GM21528 (cell line): ENCODE results near the gene SPTB.
A peak's percentile ranks its signal among the peaks of the same experiment; 100 is the strongest.
"Not testable (repeated sequence)": the region's sequence is repeated elsewhere in the genome, so short reads cannot be mapped to it uniquely, and the experiment has no call there.

Experiments
- ATAC-seq: cut with Tn5 transposase; IDR thresholded peaks from one replicate; pipeline ENCODE4 v1.9.1; 2021; ENCODE audit warnings: mild to moderate bottlenecking, moderate library complexity; ENCODE audit not compliant: unreplicated experiment, low FRiP score

Gene SPTB

DNA sequence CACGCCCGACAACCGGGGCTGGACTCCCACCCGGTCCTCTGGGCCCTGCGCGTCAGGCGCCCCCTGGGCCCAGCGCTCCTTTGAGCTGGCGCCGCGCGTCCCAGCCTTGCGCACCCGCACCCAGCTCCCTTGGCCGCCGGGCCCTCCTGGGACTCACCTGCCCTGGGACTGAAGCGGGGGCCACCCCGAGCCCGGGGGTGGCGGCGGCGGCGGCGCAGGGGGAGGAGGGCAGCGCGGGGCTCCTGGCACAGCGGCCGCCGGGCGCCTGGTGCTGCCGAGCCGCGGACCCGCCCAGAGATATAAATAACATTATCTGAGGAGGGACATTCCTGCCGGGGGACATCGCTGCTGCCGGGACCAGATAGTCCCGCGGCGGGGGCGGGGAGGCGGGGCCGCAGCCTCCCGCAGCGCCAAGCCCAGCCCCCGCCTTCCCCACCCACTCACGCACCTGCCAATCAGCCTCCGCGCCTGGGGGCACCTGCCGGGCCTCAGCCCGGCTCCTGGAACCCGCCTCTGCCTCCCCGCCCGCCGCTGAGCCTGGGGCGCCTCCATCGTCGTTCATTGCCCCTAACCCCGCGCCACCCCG, at the start of gene SPTB:
Gene SPTB (minus strand): TSS at position 273 of the 586 bp plus-strand sequence. CDS start 56,813 bp downstream, outside the sequence.
- peak; percentile 51 for ATAC-seq

DNA sequence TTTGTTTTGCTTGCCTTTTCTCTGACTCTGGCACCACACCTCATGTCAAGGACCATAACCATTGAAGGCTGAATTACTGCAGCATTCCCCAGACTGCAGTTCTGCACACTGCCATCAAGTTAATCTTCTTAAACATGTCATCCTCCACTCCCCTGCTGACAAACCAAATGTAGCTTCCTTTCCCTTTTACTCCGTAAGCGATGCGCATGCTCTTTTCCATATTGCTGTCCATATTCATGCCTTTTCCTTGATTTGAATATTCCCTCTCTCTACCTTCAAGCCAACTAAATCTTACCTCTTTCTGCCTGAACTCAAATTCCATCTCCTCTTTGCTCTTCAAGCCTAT, 49.3 kb upstream of the SPTB start:
- ATAC-seq = no peak

DNA sequence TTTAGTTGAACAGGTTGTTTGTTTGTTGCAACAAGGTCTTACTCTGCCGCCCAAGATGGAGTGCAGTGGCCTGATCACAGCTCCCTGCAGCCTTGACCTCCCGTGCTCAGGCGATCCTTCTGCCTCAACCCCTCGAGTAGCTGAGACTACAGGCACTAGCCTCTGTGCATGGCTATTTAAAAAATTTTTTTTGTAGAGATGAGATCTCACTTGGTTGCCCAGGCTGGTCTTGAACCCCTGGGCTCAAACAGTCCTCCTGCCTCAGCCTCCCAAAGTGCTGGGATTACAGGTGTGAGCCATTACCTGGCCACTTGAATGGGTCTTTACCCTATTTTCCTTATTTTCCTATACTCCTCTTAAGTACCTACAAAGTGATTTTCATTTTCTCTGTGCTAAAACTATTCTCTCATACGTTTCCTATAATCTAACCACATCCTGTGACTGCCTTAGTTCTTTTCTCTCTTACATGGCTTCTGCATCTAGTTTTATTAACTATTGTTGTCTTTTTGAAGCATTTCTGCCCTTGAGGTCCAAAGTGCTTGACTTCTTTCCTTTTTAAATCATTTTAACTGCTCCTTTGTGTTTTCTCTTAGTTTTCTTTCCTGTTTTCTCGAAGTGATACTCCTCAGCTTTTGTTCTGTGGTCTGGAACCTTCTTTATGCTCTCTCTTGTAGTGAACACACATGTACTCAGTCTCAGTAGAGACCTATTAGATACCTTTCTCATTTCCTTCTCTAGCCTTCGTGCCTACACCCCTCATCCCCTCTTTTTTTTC, 48.7 kb upstream of the SPTB start:
- ATAC-seq = peak; percentile 75

DNA sequence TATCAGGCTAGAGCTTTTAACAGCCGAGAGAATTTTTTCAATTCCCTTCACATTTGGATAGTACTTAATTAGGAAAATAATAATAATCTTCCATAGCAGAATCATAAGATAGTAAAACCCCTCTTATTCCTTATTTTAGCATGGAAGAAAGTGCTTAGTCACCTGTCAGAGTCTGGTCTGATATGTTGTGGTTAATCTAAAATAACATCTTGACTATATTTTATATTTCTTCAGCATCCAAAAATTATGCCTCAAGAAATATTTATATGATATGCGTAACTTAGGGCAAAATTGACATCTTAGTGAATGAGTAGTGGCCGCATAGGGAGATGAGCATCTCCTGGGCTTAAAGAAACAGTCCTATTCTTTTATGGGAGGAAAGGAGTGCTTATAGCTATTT, 47.3 kb upstream of the SPTB start:
- ATAC-seq = no peak

DNA sequence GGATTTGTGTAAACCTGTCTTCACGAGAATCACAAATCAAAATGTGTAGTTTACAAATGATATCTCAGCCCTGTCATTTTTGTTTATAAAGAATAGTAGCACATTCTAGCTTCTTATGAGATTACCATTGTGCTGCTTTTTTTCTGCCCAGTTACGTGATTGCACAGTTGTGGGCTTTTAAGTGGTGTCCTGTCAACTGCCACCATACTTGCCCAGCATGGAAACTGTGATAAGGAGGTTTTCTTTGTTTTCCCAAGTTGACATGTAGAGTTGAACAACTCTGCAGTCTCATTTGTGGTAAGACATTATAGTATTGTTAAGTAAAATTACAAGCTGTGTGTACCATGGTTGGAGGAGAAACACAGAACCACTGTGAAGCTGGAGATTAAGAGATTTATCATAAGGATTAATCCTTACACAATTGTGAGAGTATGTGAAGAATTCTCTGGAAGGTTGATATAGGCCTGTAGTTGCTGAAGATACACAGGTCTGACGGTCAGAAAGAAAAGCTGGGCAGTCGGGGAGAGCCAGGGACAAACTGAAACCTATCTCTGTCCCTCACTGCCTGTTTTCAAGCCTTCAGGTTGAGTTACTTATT, 46.8 kb upstream of the SPTB start:
- ATAC-seq = no peak

DNA sequence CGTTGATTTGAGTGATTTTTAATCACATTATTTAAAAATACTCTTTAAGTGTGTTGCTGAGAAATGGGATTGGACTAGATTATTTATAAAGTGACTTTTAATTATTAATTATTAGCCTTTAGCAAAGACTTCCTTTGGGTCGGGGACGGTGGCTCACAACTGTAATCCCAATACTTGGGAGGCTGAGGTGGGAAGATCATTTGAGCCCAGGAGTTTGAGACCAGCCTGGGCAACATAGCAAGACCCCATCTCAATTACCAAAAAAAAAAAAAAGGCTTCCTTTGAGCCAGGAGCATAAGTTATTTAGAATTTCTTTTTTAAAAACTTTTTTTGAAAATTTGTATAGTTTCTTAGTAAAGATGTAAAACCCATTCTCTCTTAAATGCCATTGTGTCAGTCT, 43.3 kb upstream of the SPTB start:
- ATAC-seq = no peak

DNA sequence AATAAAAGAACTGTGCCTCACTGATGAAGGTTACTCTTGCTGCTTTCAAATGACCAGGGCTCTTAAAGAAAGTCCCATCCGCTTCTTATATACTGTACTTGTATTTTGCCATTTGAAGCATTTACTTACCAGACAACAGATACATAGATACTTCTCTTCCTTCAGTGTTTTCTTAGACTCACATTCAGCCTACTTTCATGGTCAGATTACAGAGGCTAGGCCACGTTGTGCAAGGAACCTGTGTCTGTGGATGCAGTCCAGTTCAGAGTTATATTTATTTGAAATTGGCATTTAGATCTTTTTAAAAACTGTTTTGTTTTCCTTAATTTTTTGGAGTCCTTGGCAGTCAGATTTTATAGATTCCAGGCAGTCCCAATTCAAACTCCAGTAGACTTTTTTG, 40.8 kb upstream of the SPTB start:
- ATAC-seq = no peak

DNA sequence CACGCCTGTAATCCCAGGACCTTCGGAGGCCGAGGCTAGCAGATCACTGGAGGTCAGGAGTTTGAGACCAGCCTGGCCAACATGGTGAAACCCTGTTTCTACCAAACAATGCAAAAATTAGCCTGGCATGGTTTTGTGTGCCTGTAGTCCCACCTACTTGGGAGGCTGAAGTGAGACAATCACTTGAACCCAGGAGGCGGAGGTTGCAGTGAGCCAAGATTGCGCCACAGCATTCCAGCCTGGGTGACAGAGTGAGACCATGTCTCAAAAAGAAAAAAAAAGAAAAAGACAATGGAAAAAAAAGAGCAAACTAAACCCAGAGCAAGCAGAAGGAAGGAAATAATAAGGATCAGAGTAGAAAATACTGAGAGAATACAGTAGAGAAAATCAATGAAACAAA, 39.9 kb upstream of the SPTB start:
- no peak for ATAC-seq

DNA sequence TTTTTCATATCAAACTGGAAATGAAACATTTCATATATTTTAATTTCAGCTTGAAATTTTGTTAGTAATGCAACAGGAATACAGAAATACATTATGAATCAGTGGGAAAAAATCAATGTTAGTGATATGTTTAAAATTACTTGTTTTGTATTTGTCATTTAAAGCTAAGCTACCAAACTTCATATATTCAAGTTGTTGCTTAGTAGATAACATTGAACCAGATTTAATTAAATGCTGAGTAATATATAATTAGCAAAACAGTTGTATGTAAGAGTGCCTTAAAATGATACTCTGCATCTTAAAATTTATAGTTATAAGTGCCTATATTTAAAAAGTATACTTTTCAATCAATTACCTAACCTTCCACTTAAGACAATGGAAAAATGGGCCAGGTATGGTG, 39.5 kb upstream of the SPTB start:
- ATAC-seq = no peak

DNA sequence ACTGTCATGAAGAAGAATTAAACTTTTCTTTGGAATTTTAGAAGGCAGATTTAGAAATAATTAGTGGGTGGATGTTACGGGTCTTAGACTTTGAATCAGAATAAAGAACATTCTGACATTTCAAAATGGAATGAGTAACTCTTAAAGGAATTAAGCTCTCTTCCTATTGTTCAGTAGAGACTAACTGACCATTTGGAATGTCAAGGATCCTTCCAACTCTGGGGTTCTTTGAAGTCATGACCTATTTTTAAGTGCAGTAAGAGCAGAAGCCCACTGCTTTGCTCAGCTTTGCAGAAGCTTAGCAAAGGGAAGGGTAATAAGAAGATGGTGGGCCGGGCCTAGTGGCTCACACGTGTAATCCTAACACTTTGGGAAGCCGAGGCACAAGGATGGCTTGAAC, 38.5 kb upstream of the SPTB start:
- no peak for ATAC-seq

- ATAC-seq = no peak
Observed at GRCh38 chr14:64915797-64916196, 36.1 kb upstream of the SPTB start.

DNA sequence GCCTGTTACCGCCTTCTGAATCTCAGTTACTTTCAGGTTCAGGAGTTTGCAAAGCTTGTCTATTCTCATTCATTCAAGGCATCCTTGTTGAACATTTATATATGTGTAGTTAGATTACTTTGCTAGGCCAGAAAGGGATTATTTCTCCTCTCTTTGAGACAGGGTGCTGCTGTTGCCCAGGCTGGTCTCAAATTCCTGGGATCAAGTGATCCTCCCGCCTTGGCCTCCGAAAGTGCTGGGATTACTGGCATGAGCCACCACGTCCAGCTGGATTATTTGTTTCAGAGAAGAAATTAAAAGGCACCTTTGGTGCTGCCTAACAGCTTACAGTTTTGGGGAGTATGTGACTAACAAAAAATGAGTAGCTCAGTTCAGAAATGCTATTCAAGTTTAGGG, 35.3 kb upstream of the SPTB start:
- no peak for ATAC-seq

- ATAC-seq = peak; percentile 98
Observed at GRCh38 chr14:64914237-64915028, 34.7 kb upstream of the SPTB start, which contains the start of gene CHURC1. Gene CHURC1, plus strand, starts transcription at chr14:64914455. Its CDS starts 41 bp downstream, at chr14:64914496.

GRCh38 chr14:64913477-64913876, 33.8 kb upstream of the SPTB start:
- not testable (repeated sequence) for ATAC-seq

DNA sequence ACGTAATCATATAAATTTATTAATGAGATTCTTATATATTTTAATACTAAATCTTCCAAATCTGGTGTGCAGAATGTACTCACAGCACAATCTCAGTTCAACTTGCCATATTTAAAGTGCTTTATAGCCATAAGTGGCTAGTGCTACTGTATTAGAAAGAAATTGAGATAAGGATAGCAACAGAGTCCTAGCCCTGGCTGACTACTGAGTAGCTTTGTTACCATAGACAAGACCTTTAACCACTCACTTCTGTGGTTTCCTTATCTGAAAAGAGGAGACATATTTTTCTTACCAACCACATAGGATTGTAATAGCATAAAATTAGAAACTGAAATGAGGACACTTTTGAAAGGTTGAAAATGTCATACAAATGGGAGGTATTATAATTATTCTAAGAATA, 32.6 kb upstream of the SPTB start:
- ATAC-seq = no peak

GRCh38 chr14:64910847-64911495, 31.3 kb upstream of the SPTB start:
- ATAC-seq = no peak

- ATAC-seq = no peak
Observed at GRCh38 chr14:64906022-64906421, 26.3 kb upstream of the SPTB start.

DNA sequence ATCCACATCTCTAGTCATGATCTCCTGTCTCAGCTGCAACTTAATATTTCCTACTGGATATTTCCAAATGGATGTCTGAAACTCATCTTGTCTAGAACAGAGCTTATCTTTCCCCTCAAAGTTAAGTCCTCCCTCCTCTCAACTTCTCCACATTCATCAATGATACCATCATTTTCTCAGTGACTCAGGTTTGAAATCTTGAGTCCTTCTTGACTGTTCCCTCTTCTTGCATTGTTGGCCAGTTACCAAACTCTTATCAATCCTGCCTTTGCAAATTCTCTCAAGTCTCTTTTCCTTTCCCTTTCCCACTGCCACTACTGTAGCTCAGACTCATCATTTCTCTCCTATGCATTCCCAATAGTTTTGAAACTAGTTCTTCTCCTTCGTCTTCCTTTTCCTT, 20.3 kb upstream of the SPTB start:
- no peak for ATAC-seq

DNA sequence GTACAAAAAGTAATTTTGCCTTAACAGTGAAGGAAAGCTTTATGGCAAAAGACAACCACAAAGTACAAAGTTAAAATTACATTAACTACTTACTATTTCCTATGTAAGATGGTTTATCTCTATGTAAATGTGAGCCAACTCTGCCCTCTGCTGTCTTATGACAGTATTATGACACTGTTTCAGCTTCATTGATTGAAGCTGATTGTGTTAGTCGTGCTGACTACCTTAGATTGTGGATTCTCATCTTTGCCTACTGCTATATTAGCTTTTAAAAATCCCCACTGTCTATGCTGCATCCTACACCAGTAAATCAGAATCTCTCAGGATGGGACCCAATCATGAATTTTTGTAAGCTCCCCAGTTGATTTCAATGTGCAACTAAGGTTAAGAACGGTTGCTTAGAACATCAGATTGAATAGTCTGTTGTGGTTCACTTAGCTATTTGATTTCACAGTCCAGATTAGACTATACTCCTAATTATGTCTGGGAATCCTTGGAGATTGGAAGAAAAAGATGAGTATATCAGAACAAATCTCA, 12.2 kb upstream of the SPTB start:
- ATAC-seq = no peak

DNA sequence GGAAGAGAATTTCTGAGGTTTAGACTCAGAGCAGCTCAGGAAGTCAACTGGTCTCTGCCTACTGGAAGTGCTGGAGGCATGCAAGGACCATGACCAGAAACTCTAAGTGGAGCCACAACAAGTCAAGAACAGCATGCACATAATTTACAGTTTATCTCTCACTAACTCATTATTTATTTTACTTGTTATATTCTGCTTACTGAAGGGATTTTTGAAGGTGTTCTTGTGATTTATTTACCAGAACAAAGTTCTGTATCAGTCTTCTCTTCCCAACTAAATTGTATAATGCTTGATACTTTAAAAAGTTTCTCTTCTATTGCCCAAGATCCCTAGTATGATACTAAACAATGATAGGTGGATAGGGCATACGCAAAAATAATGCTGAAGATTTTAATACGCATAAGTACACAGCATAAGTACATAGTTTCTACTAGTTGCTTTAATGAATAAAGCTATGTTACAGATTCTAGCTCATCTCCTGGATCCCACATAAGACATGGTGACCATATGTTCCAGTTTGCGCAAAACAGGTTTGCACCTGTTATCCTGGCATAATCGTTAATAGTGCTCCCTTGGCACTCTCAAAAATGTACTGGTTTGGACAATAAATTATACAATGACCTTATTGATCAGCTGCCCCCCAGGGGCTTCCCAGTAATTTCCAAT, 11.6 kb upstream of the SPTB start:
- no peak for ATAC-seq
